ENCODE measurements around the gene TCF23.

TCF23 gene

DNA sequence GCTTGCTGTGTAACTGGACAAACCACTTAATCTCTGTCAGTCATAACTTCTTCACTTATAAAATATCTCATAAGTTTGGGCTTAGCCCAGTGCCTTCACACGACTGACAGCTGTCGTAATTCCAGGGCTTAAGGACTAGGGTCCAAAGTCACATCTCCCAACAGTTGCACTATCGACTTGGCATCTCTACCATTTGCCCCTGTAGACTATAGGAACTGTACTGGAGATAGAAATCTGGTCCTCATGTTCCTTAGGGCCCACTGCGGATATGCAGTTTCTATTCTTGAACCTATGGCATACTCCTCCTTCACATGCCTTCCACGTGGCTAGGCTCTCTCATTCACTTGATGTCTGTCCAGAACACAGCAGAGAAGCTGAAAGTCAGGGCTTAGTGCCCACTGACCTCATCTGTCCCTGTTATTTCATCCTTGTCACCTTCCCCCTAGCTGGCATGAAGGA lies 22.5 kb upstream of the TCF23 start:
- no peaks in the 10 kb centered on the region for H3K9me3 ChIP-seq (ENCODE audit: severe bottlenecking)
- DNase-seq: no peak
- no peaks in the 10 kb centered on the region for H3K27me3 ChIP-seq (ENCODE audit: insufficient read depth, low read depth, severe bottlenecking)
- no peak overlapping the region for H3K27ac ChIP-seq
- H3K4me3 ChIP-seq (ENCODE audit: low read depth, low read length): no peak overlapping the region
- H3K36me3 ChIP-seq: peaks cover 17% of the 10 kb centered on the region
- TF ChIP-seq, protein P1, sequence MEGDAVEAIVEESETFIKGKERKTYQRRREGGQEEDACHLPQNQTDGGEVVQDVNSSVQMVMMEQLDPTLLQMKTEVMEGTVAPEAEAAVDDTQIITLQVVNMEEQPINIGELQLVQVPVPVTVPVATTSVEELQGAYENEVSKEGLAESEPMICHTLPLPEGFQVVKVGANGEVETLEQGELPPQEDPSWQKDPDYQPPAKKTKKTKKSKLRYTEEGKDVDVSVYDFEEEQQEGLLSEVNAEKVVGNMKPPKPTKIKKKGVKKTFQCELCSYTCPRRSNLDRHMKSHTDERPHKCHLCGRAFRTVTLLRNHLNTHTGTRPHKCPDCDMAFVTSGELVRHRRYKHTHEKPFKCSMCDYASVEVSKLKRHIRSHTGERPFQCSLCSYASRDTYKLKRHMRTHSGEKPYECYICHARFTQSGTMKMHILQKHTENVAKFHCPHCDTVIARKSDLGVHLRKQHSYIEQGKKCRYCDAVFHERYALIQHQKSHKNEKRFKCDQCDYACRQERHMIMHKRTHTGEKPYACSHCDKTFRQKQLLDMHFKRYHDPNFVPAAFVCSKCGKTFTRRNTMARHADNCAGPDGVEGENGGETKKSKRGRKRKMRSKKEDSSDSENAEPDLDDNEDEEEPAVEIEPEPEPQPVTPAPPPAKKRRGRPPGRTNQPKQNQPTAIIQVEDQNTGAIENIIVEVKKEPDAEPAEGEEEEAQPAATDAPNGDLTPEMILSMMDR (IDR thresholded peaks at IDR 0.05; ENCODE audit: low read depth, low read length): no peak

DNA sequence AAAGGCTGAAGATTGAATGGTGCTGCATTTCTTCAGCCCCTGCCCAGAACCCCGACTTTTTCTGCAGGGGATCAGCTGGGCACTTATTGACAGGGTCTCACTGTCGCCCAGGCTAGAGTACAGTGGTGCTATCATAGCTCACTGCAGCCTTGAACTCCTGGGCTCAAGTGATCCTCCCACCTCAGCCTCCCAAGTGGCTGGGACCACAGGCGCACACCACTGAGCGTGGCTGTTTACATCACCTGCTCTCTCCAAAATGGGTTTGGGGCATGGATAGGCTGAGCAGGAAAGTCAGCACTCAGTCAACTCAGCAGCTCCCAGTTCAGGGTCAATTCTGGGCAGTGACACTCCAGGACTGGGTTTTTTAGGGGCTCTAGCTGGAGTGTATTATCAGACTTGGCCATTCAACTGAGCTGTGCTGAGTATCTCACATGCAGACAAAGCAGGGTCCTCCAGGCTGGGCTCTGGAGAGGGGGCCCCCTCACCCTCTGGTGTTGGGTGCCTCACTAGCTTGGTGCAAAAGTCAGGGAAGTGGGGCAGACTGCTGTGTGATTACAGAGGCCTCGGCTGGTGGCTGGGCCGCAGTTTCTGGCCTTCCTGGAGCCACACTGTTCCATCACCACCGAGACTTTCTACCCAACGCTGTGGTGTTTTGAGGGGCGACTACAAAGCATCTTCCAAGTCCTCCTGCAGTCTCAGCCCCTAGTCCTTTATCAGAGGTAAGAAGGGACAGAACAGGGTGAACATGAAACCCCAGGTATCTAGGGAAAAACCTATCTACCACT lies 20.7 kb upstream of the TCF23 start:
- H3K27ac ChIP-seq: no peak overlapping the region
- TF ChIP-seq, protein P1 (IDR thresholded peaks at IDR 0.05; ENCODE audit: low read depth, low read length): no peak
- H3K9me3 ChIP-seq (ENCODE audit: severe bottlenecking): no peaks in the 10 kb centered on the region
- no peak overlapping the region for H3K4me3 ChIP-seq (ENCODE audit: low read depth, low read length)
- H3K27me3 ChIP-seq (ENCODE audit: insufficient read depth, low read depth, severe bottlenecking): no peaks in the 10 kb centered on the region
- no peak for DNase-seq
- peaks cover 32% of the 10 kb centered on the region for H3K36me3 ChIP-seq

DNA sequence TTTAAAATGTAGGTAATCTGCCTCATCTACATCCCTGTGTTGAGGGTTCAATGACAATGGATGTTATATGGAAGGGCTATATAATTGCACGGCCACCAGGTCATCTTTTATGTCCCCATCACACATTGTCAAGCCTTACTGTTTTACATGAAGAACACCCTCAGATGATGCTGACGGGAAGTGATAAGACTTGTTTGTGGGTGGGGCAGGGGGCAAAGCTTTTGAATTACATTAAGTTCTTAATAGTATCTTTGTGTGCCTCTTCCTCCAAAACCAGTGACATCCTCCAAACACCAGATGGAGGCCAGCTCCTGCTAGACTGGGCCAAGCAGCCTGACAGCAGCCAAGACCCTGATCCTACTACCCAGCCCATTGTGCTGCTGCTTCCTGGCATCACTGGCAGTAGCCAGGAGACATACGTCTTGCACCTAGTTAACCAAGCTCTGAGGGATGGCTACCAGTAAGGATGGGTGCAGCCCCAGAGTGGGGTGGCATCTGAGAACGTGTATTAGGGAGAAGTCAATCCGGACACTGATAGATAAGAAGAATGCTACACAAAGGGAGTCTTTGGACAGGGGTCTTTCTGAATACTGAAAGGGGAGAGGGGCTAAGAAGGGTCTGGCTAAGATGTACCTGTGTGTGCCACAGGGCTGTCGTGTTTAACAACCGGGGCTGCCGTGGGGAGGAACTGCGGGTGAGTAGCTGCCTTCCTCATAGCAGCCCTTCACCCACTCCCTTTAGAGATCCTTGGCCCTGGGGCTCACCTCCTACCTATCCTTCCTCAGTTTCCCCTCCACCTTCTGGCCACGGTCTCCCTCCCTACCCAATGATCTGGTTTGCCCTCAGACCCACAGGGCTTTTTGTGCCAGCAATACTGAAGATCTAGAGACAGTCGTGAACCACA lies 19.9 kb upstream of the TCF23 start:
- TF ChIP-seq, protein P1 (IDR thresholded peaks at IDR 0.05; ENCODE audit: low read depth, low read length): no peak
- H3K27ac ChIP-seq: no peak overlapping the region
- DNase-seq: no peak
- no peaks in the 10 kb centered on the region for H3K9me3 ChIP-seq (ENCODE audit: severe bottlenecking)
- H3K27me3 ChIP-seq (ENCODE audit: insufficient read depth, low read depth, severe bottlenecking): no peaks in the 10 kb centered on the region
- H3K4me3 ChIP-seq (ENCODE audit: low read depth, low read length): no peak overlapping the region
- H3K36me3 ChIP-seq: peaks cover 32% of the 10 kb centered on the region

DNA sequence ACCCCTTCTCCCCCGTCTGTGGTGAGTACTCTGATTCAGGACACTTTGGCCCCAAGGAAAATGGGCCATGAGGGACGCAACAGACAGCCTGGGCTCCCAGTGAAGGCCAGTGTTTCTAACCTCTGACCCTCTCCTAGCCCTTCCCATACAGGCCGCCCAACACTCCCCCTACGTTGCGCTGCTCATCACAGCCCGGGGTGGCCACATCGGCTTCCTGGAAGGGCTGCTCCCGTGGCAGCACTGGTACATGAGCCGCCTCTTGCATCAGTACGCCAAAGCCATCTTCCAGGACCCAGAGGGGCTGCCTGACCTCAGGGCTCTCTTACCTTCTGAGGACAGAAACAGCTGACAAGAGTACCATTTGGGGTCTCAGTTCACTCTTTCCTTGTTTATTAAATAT lies 18.4 kb upstream of the TCF23 start:
- Histone ChIP-seq H3K27ac (no peak overlapping the region), H3K4me3 (ENCODE audit: low read depth, low read length) (no peak overlapping the region), H3K9me3 (ENCODE audit: severe bottlenecking) (no peaks in the 10 kb centered on the region), H3K27me3 (ENCODE audit: insufficient read depth, low read depth, severe bottlenecking) (no peaks in the 10 kb centered on the region), H3K36me3 (peaks cover 32% of the 10 kb centered on the region)
- TF ChIP-seq, protein P1 (IDR thresholded peaks at IDR 0.05; ENCODE audit: low read depth, low read length): no peak
- DNase-seq: no peak

DNA sequence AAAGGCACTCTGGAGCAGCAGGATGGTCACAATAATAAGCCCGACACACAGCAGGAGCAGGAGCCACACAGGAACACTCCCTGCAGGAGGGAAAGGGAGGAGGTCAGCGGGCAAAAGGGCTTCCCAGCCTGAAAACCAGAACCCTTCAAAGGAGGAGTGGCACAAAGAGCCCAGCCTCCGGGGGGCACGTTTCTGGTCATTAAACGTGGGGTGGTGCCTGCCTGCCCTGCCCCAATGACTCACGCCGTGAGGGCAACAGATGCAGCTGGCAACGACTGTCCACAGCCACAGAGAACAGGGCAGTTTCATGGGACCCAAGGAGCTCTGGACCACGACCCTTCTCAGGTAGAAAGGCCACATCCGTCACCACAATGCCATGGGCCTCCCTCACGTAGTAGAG lies 17.4 kb upstream of the TCF23 start:
- TF ChIP-seq, protein P1 (IDR thresholded peaks at IDR 0.05; ENCODE audit: low read depth, low read length): no peak
- Histone ChIP-seq H3K9me3 (ENCODE audit: severe bottlenecking) (no peaks in the 10 kb centered on the region), H3K27me3 (ENCODE audit: insufficient read depth, low read depth, severe bottlenecking) (no peaks in the 10 kb centered on the region), H3K27ac (no peak overlapping the region), H3K4me3 (ENCODE audit: low read depth, low read length) (no peak overlapping the region), H3K36me3 (peaks cover 32% of the 10 kb centered on the region)
- no peak for DNase-seq
